ENCODE measurements around the gene CHTF18.
"Not testable (repeated sequence)": the region's sequence is repeated elsewhere in the genome, so short reads cannot be mapped to it uniquely, and the experiment has no call there.

The CHTF18 gene

DNA sequence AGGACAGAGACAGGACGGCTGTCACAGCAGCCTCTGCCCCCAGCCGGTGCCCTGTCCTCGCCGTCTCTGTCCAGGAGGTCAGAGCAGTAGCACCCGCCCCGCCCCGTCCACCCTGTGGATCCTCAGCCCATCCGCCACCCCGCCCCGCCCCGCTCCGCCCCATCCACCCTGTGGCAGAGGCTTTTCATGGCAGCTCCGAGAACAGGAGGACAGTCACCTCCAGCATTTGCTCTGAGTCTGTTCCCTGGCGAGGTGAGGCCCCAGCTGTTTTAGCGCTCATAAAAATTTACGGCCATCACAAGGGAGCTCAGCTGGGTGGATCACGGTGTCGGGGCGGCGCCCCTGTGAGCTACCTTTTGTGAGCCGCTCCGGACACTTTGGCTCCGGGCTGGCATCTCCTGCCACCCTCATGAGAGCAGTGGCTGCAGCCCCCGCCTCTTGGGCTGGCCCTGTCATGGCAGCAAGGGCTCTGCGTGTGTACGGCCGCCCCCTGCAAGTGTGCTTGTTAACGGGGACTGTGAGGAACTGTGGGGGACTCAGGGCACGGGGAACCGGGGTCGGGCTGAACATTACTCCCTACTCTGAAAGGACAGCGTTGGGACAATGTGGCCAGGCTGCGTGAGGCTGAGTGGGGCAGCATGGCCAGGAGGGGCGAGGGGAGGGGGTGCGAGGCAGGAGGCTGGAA, 44.4 kb downstream of the CHTF18 start:
- no peak for DNase-seq

DNA sequence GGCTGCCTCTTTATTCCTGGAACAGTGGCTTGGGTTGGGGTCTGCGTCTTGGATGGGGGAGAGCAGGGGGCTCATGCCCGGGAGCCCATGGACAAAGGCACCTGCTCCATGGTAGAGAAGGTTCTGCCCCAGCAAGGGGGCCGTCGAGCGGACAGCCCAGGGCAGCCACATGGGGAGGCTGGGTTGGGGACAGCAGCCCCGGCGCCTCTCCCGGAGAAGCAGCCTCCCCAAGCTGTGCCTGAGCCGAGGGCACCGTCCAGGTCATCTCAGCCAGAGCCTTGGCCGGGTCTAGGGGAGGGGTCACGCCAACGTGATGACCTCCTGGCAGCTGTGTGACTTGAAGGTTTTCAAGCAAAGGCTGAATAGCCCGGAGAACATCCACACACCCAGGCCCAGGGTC, 45.0 kb downstream of the CHTF18 start:
- no peak for DNase-seq

DNA sequence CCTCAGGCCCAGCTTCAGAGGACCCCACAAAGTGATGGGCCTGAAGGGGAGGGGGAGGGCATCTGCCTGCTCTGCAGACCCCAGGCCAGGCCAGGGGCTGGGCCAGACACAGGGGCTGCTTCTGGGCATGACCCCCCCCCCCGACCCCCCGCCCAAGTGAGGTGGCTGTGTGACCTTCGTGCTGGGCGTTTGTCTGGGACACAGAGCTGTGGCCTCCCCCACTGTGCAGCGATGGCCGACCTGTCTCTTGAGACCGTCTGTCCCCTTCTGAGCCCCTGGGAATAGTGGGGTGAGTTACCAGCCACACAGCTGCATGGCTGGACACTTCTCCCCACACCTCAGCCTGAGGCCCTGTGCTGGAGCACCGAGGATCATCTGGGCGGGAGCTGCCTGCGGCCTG, 47.0 kb downstream of the CHTF18 start:
- DNase-seq: no peak

DNA sequence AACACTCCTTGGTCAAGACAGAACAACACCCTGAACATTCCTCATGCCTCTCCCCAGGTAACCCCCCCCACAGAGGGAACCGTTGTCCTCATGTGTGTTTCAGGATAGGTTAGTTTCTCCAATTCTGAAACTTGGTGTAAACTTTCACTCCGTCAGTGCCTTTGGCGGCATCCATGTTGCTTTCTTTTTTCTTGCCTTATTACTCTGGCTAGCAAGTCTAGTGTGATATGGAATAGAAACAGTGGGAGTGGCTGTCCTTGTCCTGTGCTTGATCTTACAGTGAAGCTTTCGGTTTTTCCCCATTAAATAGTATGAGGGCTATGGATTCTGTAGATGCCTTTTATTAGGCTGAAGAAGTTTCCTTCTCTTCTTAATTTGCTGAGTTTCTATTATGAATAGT, 47.8 kb downstream of the CHTF18 start:
- no peak for DNase-seq

DNA sequence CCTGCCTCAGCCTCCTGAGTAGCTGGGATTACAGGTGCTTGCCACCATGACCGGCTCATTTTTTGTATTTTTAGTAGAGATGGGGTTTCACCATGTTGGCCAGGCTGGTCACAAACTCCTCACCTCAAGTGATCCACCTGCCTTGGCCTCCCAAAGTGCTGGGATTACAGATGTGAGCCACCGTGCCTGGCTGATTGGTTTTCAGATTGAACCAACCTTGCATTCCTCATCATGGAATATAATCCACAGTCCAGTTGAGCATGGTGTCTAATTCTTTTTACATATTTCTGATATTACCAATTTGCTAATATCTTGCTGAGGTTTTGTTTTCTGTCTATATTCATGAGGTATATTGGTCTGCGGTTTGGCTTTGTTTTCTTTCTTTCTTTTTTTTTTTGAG, 48.4 kb downstream of the CHTF18 start:
- not testable (repeated sequence) for DNase-seq

DNA sequence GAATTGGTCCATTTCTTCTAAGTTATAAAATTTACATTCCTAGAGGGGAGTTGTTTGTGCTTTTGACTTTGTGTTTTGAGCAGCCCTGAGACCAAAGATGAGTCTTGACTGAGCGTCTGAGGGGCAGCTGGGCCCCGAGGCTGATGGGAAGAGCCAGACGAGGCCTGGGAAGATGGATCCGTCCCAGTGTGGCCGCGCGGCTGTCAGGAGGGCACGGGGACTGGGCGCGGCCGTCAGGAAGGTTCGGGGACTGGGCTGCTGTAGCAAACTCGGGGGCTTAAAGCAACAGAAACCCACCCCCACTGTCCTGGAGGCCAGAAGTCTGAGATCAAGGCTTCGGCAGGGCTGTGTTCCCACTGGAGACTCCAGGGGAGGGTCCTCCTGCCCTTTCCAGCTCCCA, 50.3 kb downstream of the CHTF18 start:
- no peak for DNase-seq

DNA sequence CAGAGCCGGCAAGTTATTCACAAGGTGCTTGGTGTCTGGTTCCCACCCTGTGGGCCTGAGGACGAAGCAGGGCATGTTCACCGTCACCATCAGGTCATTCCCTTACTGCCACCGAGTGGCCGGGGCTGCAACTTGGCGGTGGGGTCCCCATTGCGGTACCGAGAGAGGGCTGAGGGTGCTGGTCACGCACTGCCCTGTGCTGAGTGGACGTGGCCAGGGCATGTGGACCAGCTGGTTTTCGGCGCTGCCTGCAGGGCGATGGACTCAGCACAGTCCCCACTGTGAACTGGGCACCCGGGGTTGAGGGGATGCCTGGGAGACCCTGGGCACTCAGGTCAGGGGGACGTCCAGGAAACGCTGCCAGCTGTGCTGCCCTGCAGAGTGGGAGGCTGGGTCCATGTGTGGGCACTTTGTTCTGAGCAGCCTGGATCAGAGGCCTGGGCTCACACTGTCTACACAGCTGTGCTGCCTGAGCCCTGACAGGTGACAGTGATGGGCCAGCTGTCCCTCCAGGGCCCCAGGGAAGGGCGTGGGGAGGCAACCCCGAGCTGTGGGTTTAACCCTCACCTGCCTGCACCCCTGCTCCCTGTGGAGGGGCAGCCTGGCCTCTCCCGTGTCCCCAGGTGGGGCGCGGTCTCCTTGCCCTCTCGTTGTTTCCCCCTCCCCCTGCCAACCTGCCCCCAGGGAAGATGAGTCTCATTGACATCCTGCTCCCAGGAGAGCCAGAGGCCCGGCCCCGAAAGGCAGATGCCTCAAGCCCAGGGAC, 51.4 kb downstream of the CHTF18 start:
- no peak for DNase-seq

DNA sequence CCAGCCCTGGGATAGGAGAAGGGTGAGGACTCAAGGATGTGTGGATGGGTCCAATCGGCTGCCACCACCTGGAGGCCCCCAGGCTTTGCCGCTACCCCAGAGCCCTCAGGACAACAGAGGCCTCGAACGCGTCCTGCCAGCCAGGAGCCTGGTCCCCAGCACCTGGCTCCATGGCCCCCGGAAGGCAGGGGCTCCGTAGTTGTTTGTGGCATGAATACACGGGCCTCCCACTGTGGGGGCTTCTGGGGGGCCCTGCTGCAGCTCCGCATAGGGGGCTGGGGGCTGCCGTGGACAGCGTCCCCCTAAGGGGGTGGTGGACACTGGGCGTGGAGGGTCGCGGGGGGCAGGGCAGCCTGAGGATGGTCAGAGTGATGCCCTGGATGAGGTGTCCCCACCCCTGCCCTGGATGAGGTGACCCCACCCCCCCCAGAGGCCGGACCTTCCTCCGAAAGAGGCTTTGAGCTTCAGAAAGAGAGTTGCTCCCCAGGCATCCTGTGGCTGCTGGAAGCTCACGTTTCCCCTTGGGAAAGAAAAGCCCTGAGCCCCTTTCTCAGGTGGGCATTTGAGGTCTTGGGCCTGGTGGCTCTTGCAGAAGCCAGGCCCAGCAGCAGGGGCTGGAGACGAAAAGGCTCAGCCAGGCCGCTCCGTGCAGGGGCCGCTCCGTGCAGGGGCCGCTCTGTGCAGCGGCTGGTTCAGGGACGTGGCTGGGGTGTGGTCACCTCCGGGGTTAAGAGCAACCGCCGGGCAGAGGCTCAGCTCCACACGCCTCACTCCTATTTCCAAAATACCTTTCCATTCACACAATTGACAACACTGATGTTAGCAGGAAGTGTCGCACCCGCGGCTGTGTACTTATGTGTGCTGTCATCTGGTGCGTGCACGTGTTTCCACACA, 52.4 kb downstream of the CHTF18 start:
- no peak for DNase-seq

DNA sequence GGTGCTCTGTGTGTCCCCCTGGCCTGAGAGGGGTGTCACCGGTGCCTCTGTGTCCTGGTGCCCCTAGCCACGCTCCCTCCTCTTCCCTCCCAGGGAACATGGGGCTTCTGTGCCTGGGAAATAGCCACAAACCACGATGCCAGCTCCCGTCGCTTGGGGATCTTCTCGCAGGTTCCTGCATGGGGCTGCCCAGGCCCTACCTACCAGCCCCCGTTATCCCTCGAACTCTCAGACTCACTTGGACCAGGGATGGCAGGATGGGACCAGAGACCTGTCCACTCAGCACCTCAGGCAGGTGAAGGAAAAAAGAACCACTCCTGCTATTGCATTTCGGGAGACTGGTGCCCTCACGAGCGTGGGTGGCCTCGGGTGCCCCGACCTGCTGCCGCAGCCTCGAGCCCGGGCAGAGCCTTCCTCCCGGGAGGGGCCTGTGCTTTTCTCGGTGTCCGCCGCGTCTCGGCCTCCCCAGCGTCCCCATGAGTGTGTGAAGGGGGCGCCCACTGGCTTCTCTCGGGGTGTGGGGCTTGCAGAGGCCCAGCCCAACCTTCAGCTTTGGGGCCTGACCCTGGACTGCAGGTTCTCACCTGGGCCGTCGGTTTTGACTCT, 53.1 kb downstream of the CHTF18 start:
- no peak for DNase-seq

DNA sequence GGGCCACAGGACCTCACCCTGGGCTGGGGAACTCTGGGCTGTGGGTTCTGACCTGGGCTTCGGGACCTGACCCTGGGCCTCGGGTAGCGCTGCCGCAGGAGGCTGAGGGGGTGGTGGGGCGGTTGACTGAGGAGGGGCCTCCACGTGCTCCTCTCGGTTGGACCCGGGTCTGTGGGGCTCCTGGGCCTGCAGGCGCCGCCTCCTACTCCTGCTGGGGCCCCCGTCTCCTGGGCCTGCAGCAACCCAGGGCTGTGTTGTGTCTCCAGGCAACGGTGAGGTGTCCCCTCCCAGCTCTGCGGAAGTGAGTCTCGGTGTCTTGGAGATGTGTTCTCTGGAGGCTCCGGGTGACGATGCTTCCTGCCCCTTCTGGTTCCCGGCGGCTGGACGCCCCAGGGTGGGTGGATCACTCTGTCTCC, 53.6 kb downstream of the CHTF18 start:
- no peak for DNase-seq

DNA sequence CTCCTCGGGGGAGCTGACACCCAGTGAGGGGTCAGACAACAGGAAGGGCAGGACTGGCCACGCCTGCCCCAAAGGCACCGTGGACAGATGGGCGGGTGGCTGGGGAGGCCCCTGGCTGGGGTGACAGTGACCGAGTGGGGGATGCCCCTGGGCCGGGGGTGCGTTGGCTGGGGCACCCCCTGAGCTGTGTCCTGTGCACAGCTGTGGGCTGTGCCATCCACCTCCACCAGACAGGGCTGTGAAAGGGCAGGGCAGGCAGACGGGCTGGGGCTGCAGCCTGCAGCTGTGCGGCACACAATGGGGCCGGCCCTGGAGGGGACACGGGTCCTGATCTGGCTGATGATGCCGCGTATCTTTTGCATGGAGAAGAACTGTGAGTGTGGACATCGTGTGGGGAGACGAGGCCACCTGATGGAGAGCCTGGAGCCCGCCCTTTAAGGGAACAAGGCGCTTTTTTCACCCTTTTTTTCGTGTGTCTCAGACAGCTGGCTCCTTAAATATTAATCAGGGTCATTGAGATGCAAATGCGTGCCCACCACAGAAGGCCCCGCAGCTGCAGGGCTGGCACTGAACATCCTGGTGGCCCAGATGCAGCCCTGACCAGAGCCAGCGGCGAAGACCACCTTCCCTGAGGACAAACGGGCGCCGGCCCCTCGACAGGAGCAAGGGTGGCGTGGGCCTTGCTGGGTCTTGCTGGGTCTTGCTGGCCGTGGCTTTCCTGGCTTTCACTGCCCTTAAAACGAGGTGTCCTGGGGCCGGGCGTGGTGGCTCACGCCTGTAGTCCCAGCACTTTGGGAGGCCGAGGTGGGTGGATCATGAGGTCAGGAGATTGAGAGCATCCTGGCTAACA, 54.5 kb downstream of the CHTF18 start:
- DNase-seq: no peak

DNA sequence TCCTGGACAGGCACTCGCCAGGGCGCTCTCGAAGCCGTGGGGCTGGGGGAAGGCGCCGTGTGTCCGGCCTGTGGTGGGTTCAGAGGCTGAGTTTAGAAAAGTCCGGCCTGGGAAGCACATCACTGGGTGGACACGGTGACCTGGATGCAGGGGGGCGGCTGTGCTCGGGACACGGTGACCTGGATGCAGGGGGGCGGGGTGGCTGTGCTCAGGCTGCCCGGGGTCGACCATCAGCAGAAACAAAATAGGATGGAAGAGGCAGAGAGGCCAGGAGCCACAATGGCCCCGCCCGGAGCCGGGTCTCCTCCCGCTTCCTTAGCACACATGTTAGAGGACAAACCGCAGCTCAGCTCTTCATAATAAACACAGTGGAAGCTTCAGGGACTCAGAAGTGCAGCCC, 55.4 kb downstream of the CHTF18 start:
- no peak for DNase-seq

DNA sequence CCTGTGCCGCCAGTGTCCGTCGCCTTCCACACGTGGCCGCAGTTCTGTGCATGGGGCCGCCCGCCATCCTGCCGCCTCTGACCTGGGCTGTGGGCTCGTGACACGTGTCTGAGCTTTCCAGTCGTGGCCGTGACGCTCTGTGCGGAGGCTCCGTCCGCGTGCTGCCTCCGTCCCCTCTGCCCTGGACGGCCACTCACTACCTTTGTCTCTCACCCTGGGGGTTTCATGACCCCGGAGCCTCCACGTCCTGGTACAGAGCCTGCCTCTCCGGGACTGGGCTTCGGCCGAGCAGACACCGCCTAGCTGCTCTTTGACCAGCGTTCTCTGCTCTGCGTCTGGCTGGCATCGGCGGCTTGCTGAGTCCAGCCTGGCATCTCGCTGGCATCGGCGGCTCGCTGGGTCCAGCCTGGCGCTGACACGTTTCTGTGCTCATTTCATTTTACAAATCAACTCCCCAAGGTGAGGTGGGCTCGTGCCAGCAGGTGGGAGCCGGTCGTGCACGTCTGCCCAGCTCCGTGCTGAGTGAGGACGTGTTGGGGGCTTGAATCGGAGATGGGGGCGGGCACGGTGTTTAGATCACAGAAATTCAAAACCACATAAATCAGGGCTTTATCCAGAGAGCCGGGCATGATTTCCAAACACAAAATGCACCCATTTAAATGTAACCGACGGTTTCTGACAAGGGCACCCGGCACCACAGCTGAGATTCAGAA, 56.4 kb downstream of the CHTF18 start:
- no peak for DNase-seq

DNA sequence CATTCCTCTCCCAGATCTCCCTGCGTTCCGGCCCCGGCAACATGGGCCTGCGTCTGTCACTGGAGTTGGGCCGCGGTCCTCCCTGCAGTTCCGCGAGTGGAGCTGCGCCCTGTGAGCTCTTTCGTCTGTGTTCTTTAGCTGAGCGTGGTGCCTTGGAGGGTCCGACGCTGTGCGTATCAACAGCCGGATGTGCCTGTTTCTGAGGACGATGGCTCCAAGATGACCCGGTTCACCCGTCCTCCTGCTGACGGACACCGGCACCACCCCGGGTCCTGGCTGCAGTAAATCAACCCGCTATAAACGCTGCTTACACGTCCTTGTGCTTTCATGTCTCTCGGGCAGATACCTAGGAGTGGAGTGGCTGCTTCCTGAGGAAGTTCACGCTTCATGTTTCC, 56.9 kb downstream of the CHTF18 start:
- DNase-seq: no peak

DNA sequence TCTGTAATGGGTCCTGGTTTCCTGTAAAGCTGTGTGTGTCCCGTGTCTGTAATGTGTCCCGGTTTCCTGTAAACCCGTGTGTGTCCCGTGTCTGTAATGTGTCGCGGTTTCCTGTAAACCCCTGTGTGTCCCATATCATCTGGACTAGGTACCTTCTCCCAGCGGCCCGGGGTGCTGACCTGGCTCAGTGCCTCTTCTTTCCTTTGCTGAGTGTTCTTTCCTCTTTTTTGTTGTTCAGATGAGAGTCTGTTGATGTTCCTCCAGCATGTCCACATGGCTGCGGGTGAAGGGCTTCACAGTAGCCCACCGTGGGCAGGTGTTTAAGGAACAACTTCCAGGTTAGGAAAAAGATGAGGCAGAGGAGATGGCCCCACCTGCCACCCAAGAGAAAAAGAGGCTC, 58.7 kb downstream of the CHTF18 start:
- DNase-seq: no peak

Data from NCI-H1436 treated with DMSO at 0.1 percent for 48 hours (cell line).